Activated naive CD4-positive, alpha-beta T cell treated with anti-CD3 and anti-CD28 coated beads, Interleukin-2, amount 50 U/mL, for 24 hours (primary cell): ENCODE data around the gene SH2D1A.
"Not testable (repeated sequence)": the region's sequence is repeated elsewhere in the genome, so short reads cannot be mapped to it uniquely, and the experiment has no call there.

ENCODE experiments used
- H3K27ac Mint-ChIP-seq: one replicate; pipeline ENCODE4 v1.8.0; 2021; ENCODE audit warnings: mild to moderate bottlenecking, mixed read lengths
- H3K27me3 Mint-ChIP-seq: one replicate; pipeline ENCODE4 v1.8.0; 2021; ENCODE audit warnings: mixed read lengths
- H3K36me3 Mint-ChIP-seq: one replicate; pipeline ENCODE4 v1.8.0; 2021; ENCODE audit warnings: mixed read lengths
- H3K4me1 Mint-ChIP-seq: one replicate; pipeline ENCODE4 v1.8.0; 2021; ENCODE audit warnings: mixed read lengths
- H3K4me3 Mint-ChIP-seq: one replicate; pipeline ENCODE4 v1.8.0; 2021; ENCODE audit warnings: mild to moderate bottlenecking, mixed read lengths
- H3K9me3 Mint-ChIP-seq: one replicate; pipeline ENCODE4 v1.8.0; 2021; ENCODE audit warnings: mixed read lengths

Gene SH2D1A

GRCh38 chrX:124346117-124346876 is at the start of gene SH2D1A:
TSS of gene SH2D1A (plus strand) at chrX:124346563. CDS start at chrX:124346643, 80 bp downstream.
- no peaks in the 10 kb centered on the region for H3K36me3 Mint-ChIP-seq
- H3K9me3 Mint-ChIP-seq = no peaks in the 10 kb centered on the region
- H3K4me3 Mint-ChIP-seq = peak within 1 kb of the TSS; percentile 93
- H3K27me3 Mint-ChIP-seq = no peaks in the 10 kb centered on the region
- H3K4me1 Mint-ChIP-seq = peaks cover 55% of the 10 kb centered on the region
- peak within 1 kb of the TSS; percentile 99 for H3K27ac Mint-ChIP-seq

- not testable (repeated sequence) for H3K36me3 Mint-ChIP-seq, H3K27ac Mint-ChIP-seq, H3K27me3 Mint-ChIP-seq, H3K4me3 Mint-ChIP-seq, H3K9me3 Mint-ChIP-seq
- H3K4me1 Mint-ChIP-seq = peaks cover 28% of the 10 kb centered on the region
Measured at GRCh38 chrX:124299323-124299722, 47.0 kb upstream of the SH2D1A start.

- peaks cover 24% of the 10 kb centered on the region for H3K4me1 Mint-ChIP-seq
- H3K4me3 Mint-ChIP-seq = no peak overlapping the region
- H3K27me3 Mint-ChIP-seq = no peaks in the 10 kb centered on the region
- H3K9me3 Mint-ChIP-seq = no peaks in the 10 kb centered on the region
- peak overlapping the region; percentile 53 for H3K27ac Mint-ChIP-seq
- no peaks in the 10 kb centered on the region for H3K36me3 Mint-ChIP-seq
Measured at GRCh38 chrX:124300405-124300804, 46.0 kb upstream of the SH2D1A start.

- H3K4me3 Mint-ChIP-seq = no peak overlapping the region
- H3K4me1 Mint-ChIP-seq = peaks cover 10% of the 10 kb centered on the region
- H3K27ac Mint-ChIP-seq = no peak overlapping the region
- no peaks in the 10 kb centered on the region for H3K36me3 Mint-ChIP-seq
- no peaks in the 10 kb centered on the region for H3K27me3 Mint-ChIP-seq
- H3K9me3 Mint-ChIP-seq = peaks cover 4% of the 10 kb centered on the region
Measured at GRCh38 chrX:124307253-124307907, 39.0 kb upstream of the SH2D1A start.

GRCh38 chrX:124325732-124326131 is 20.6 kb upstream of the SH2D1A start:
- no peaks in the 10 kb centered on the region for H3K27me3 Mint-ChIP-seq
- no peaks in the 10 kb centered on the region for H3K9me3 Mint-ChIP-seq
- no peak overlapping the region for H3K27ac Mint-ChIP-seq
- no peak overlapping the region for H3K4me3 Mint-ChIP-seq
- no peaks in the 10 kb centered on the region for H3K4me1 Mint-ChIP-seq
- no peaks in the 10 kb centered on the region for H3K36me3 Mint-ChIP-seq

GRCh38 chrX:124328765-124329164 is 17.6 kb upstream of the SH2D1A start:
- Mint-ChIP-seq H3K4me1 (no peaks in the 10 kb centered on the region), H3K9me3 (no peaks in the 10 kb centered on the region), H3K4me3 (no peak overlapping the region), H3K27me3 (no peaks in the 10 kb centered on the region), H3K27ac (no peak overlapping the region), H3K36me3 (no peaks in the 10 kb centered on the region)

- H3K9me3 Mint-ChIP-seq = no peaks in the 10 kb centered on the region
- H3K36me3 Mint-ChIP-seq = no peaks in the 10 kb centered on the region
- H3K4me3 Mint-ChIP-seq = no peak within 1 kb of the TSS
- no peak within 1 kb of the TSS for H3K27ac Mint-ChIP-seq
- peaks cover 10% of the 10 kb centered on the region for H3K4me1 Mint-ChIP-seq
- no peaks in the 10 kb centered on the region for H3K27me3 Mint-ChIP-seq
Measured at GRCh38 chrX:124332481-124333424, 13.6 kb upstream of the SH2D1A start, which contains the start of gene TEX13D. TSS of gene TEX13D (plus strand) at chrX:124332660. CDS start at chrX:124332918, 258 bp downstream.

- H3K27me3 Mint-ChIP-seq = no peaks in the 10 kb centered on the region
- H3K4me3 Mint-ChIP-seq = no peak overlapping the region
- no peaks in the 10 kb centered on the region for H3K9me3 Mint-ChIP-seq
- H3K27ac Mint-ChIP-seq = no peak overlapping the region
- no peaks in the 10 kb centered on the region for H3K36me3 Mint-ChIP-seq
- H3K4me1 Mint-ChIP-seq = peaks cover 10% of the 10 kb centered on the region
Measured at GRCh38 chrX:124333862-124334261, 12.5 kb upstream of the SH2D1A start.

- H3K36me3 Mint-ChIP-seq, H3K9me3 Mint-ChIP-seq, H3K27ac Mint-ChIP-seq, H3K4me3 Mint-ChIP-seq, H3K27me3 Mint-ChIP-seq: not testable (repeated sequence)
- peaks cover 16% of the 10 kb centered on the region for H3K4me1 Mint-ChIP-seq
Measured at GRCh38 chrX:124334555-124334954, 11.8 kb upstream of the SH2D1A start.

GRCh38 chrX:124335598-124335997 is 10.8 kb upstream of the SH2D1A start:
- peak overlapping the region; percentile 79 for H3K27ac Mint-ChIP-seq
- H3K4me3 Mint-ChIP-seq = no peak overlapping the region
- H3K36me3 Mint-ChIP-seq = no peaks in the 10 kb centered on the region
- H3K27me3 Mint-ChIP-seq = no peaks in the 10 kb centered on the region
- H3K4me1 Mint-ChIP-seq = peaks cover 17% of the 10 kb centered on the region
- no peaks in the 10 kb centered on the region for H3K9me3 Mint-ChIP-seq

- H3K4me1 Mint-ChIP-seq = peaks cover 37% of the 10 kb centered on the region
Measured at GRCh38 chrX:124337916-124338315, 8.4 kb upstream of the SH2D1A start.

GRCh38 chrX:124338733-124339514 is 7.4 kb upstream of the SH2D1A start:
- no peaks in the 10 kb centered on the region for H3K27me3 Mint-ChIP-seq
- peak overlapping the region; percentile 11 for H3K4me3 Mint-ChIP-seq
- H3K36me3 Mint-ChIP-seq = no peaks in the 10 kb centered on the region
- H3K4me1 Mint-ChIP-seq = peaks cover 45% of the 10 kb centered on the region
- H3K27ac Mint-ChIP-seq = peak overlapping the region; percentile 76
- H3K9me3 Mint-ChIP-seq = no peaks in the 10 kb centered on the region

More at GRCh38 chrX:124337916-124338315, 8.4 kb upstream of the SH2D1A start:
- Mint-ChIP-seq H3K4me3 (no peak overlapping the region), H3K9me3 (no peaks in the 10 kb centered on the region), H3K27ac (no peak overlapping the region), H3K27me3 (no peaks in the 10 kb centered on the region), H3K36me3 (no peaks in the 10 kb centered on the region)

GRCh38 chrX:124341396-124342132 is 4.8 kb upstream of the SH2D1A start:
- H3K4me3 Mint-ChIP-seq = peak overlapping the region; percentile 66
- no peaks in the 10 kb centered on the region for H3K9me3 Mint-ChIP-seq
- peak overlapping the region; percentile 97 for H3K27ac Mint-ChIP-seq
- H3K4me1 Mint-ChIP-seq = peaks cover 64% of the 10 kb centered on the region
- H3K36me3 Mint-ChIP-seq = no peaks in the 10 kb centered on the region
- no peaks in the 10 kb centered on the region for H3K27me3 Mint-ChIP-seq

GRCh38 chrX:124342174-124342867 is 4.0 kb upstream of the SH2D1A start:
- Mint-ChIP-seq H3K4me1 (peaks cover 62% of the 10 kb centered on the region), H3K27me3 (no peaks in the 10 kb centered on the region), H3K4me3 (peak overlapping the region; percentile 66), H3K9me3 (no peaks in the 10 kb centered on the region), H3K27ac (peak overlapping the region; percentile 97), H3K36me3 (no peaks in the 10 kb centered on the region)
